GM12878 (cell line): ENCODE data around the gene TMEM253. TPM values are rescaled to one million over a fixed set of nuclear protein-coding genes. Genes with fewer than 3 reads are reported as not detected.

Experiments
- ATAC-seq: fragments of 200-7000 bp; cut with Tn5 transposase; 3 replicates; pipeline ENCODE4 v1.9.1; 2020; ENCODE audit warnings: mild to moderate bottlenecking, moderate library complexity
- BruUV-seq: library from RNA; stranded (reverse); fragments of 400-500 nt; replicated peaks from 2 replicates; lab custom pipeline; 2021; lab: Mats Ljungman, UMichigan
- CTCF ChIA-PET: fragments of 300-600 bp; sonication (Branson Sonifier 250); formaldehyde crosslinking; extraction: SDS; loops from one replicate; lab custom pipeline; 2021; ENCODE audit warnings: inconsistent platforms; lab: Yijun Ruan, JAX
- POLR2A ChIA-PET: fragments of 350-600 bp; formaldehyde crosslinking; extraction: SDS; loops from one replicate; lab custom pipeline; 2021; ENCODE audit warnings: inconsistent platforms; lab: Charles Lee
- RAD21 ChIA-PET: fragments of 300-600 bp; sonication (Branson Sonifier 250); formaldehyde crosslinking; loops from one replicate; lab custom pipeline; 2023; ENCODE audit warnings: antibody characterized with exemption; ENCODE audit not compliant: unreplicated experiment; lab: Charles Lee
- SMC1A ChIA-PET: fragments of 300-600 bp; sonication (Branson Sonifier 250); formaldehyde crosslinking; loops from one replicate; lab custom pipeline; 2023; ENCODE audit not compliant: unreplicated experiment, uncharacterized antibody; lab: Charles Lee
- DNase-seq: peaks from one replicate; pipeline ENCODE4 v3.0.0-alpha.2; 2011; ENCODE audit warnings: low read depth, low spot score
- FAIRE-seq: peaks from 3 replicates; lab custom pipeline; 2011; peaks lifted over from hg19 to GRCh38; lab: Jason Lieb, UNC
- H2AFZ ChIP-seq: 2 replicates; pipeline ENCODE4 v1.6.0; 2011; ENCODE audit warnings: low read depth, low read length, control low read depth; ENCODE audit not compliant: control insufficient read depth
- H3K27ac ChIP-seq: 2 replicates; pipeline ENCODE4 v1.5.1; 2011; ENCODE audit warnings: control low read depth; ENCODE audit not compliant: control insufficient read depth, insufficient read depth
- H3K27me3 ChIP-seq, 2 experiments: replicated peaks in 1 of 2; 2 replicates each; pipeline versions ENCODE4 v1.6.0 to v1.6.1; 2011; ENCODE audit warnings: low read length in 1 of 2; ENCODE audit not compliant: control insufficient read depth in 2 of 2, insufficient read depth in 2 of 2
- H3K36me3 ChIP-seq, 2 experiments: 2 replicates each; pipeline ENCODE4 v1.5.1; 2011; ENCODE audit warnings: low read length in 1 of 2; ENCODE audit not compliant: control insufficient read depth in 2 of 2, insufficient read depth in 2 of 2
- H3K4me1 ChIP-seq: 2 replicates; pipeline ENCODE4 v1.6.1; 2011; ENCODE audit warnings: mild to moderate bottlenecking, low read length, moderate library complexity, mixed read lengths; ENCODE audit not compliant: control insufficient read depth, insufficient read depth
- H3K4me2 ChIP-seq: 2 replicates; pipeline ENCODE4 v1.6.0; 2011; ENCODE audit warnings: control low read depth; ENCODE audit not compliant: control insufficient read depth, insufficient read depth
- H3K4me3 ChIP-seq: fragments of 200-600 bp; sonication (generic); 2 replicates; pipeline ENCODE4 v1.5.1; 2016
- H3K79me2 ChIP-seq: 2 replicates; pipeline ENCODE4 v1.6.0; 2011; ENCODE audit warnings: low read length; ENCODE audit not compliant: control insufficient read depth, insufficient read depth
- H3K9ac ChIP-seq: 2 replicates; pipeline ENCODE4 v1.8.0; 2011; ENCODE audit warnings: low read length, control low read depth, mixed read lengths; ENCODE audit not compliant: control insufficient read depth, insufficient read depth
- H3K9me3 ChIP-seq: replicated peaks from 3 replicates; pipeline ENCODE4 v1.5.1; 2011; ENCODE audit warnings: mild to moderate bottlenecking, low read length; ENCODE audit not compliant: control insufficient read depth, insufficient read depth
- H4K20me1 ChIP-seq: 2 replicates; pipeline ENCODE4 v1.6.0; 2011; ENCODE audit not compliant: control insufficient read depth, insufficient read depth
- CBX3 ChIP-seq: fragments of 200-600 bp; sonication (generic); IDR thresholded peaks from 2 replicates; pipeline ENCODE4 v1.6.1; 2016; ENCODE audit warnings: low read depth, borderline replicate concordance
- GABPA ChIP-seq: IDR thresholded peaks from 2 replicates; pipeline ENCODE4 v1.6.1; 2014; ENCODE audit warnings: antibody characterized with exemption, low read depth, mild to moderate bottlenecking, inconsistent platforms
- HCFC1 ChIP-seq: fragments of 150-350 bp; IDR thresholded peaks from 2 replicates; pipeline ENCODE4 v1.6.1; 2014; ENCODE audit warnings: low read length
- JUNB ChIP-seq: IDR thresholded peaks from 2 replicates; pipeline ENCODE4 v1.6.1; 2016; ENCODE audit warnings: antibody characterized with exemption, mild to moderate bottlenecking
- LARP7 ChIP-seq: fragments of 450-650 bp; IDR thresholded peaks from 2 replicates; pipeline ENCODE4 v1.6.1; 2017; ENCODE audit warnings: mild to moderate bottlenecking
- POLR2A ChIP-seq: IDR thresholded peaks from 2 replicates; pipeline ENCODE4 v1.6.1; 2011; ENCODE audit warnings: low read depth, mild to moderate bottlenecking, low read length
- RAD51 ChIP-seq: fragments of 450-650 bp; IDR thresholded peaks from 2 replicates; pipeline ENCODE4 v1.6.1; 2016; ENCODE audit warnings: moderate library complexity, mild to moderate bottlenecking, inconsistent platforms
- ZNF384 ChIP-seq: IDR thresholded peaks from 2 replicates; pipeline ENCODE4 v1.6.1; 2012; ENCODE audit warnings: low read depth, mild to moderate bottlenecking, low read length, improper control_type of control experiment, borderline replicate concordance
- WGBS: methylation state at CpG from one replicate; pipeline ENCODE4 v1.1.6; 2016; ENCODE audit warnings: low lambda C conversion rate; ENCODE audit not compliant: insufficient replicate concordance, insufficient coverage; ENCODE audit errors: missing lambda C conversion rate; 5-methylcytosine and 5-hydroxymethylcytosine counted together
- in situ Hi-C: fragments of 300-500 bp; cut with MboI; formaldehyde crosslinking; loops from 9 replicates; pipeline ENCODE4 v1.14.3; 2018; ENCODE audit warnings: mixed read lengths
- intact Hi-C: fragments of 100-400 bp; cut with micrococcal nuclease; formaldehyde crosslinking; loops from one replicate; pipeline ENCODE4 v1.14.2; 2022; ENCODE audit not compliant: unreplicated experiment
- polyA plus RNA-seq, 11 experiments: library from polyadenylated mRNA; depleted of rRNA in 4 of 11; unstranded in 6 of 11; stranded (reverse) in 5 of 11; fragments of >200 nt; fragmentation: Nextera tagmentation in 4 of 11; fragmentation: Illumina TruSeq in 1 of 11; extraction: Ambion mirVana in 4 of 11; extraction: Trizol in 1 of 11; gene quantifications; 1 replicate in 1 of 11; 2 replicates in 10 of 11; pipeline versions ENCODE4 v1.2.1 to v1.2.3, GENCODE V29; 2011 to 2016; ENCODE audit warnings: inconsistent platforms in 2 of 11, missing spikeins in 2 of 11, low read depth in 1 of 11
- small RNA-seq: library from RNA; depleted of rRNA; stranded (forward); fragments of <200 nt; gene quantifications from one replicate; pipeline ENCODE3, GENCODE V24; 2014
- total RNA-seq, 4 experiments: library from RNA; depleted of rRNA in 3 of 4; stranded (reverse); fragments of >200 nt in 3 of 4; fragmentation: Illumina TruSeq in 1 of 4; extraction: Trizol in 1 of 4; gene quantifications; 2 replicates each; pipeline versions ENCODE4 v1.2.1 to v1.2.3, GENCODE V29; 2013 to 2021

The TMEM253 gene
- total and polyA plus RNA-seq, 10 of the 15 experiments (the other 5 are each of a cell fraction or from before 2014, with no cell fraction given) = 0.11 to 0.48 TPM; not detected in 8

GRCh38 chr14:21149641-21150367 lies 48.9 kb downstream of the TMEM253 start:
- in situ Hi-C loops (no loop called here), intact Hi-C loops (no loop called here)
- DNase-seq = no peak
- Histone ChIP-seq H3K9me3 (no peaks in the 10 kb centered on the region; the same call in 1 of the 3 replicates), H3K36me3 (no peaks in the 10 kb centered on the region), H3K79me2 (no peaks in the 10 kb centered on the region), H3K4me2 (no peak overlapping the region), H3K27me3 (no peaks in the 10 kb centered on the region), H2AFZ (no peak overlapping the region), H4K20me1 (no peaks in the 10 kb centered on the region), H3K9ac (no peak overlapping the region), H3K4me1 (no peaks in the 10 kb centered on the region), H3K27ac (no peak overlapping the region), H3K4me3 (no peak overlapping the region)
- FAIRE-seq = no peak
- 20% methylated on average over 4 of the region's 4 CpGs for whole genome bisulfite sequencing
- ATAC-seq = no peak
- no TSS peak for BruUV-seq
- ChIA-PET POLR2A (no interaction called here), SMC1A (interaction anchor here (0.9 kb wide), 1 partner anchor 14 kb away, joined by 3 read pairs; no protein-coding TSS in a partner anchor), RAD21 (no interaction called here), CTCF (no interaction called here)
- TF ChIP-seq POLR2A (no peak), RAD51 (no peak), HCFC1 (no peak), CBX3 (no peak), ZNF384 (no peak), GABPA (no peak), JUNB (no peak), LARP7 (no peak)

Small RNA genes lying within 50 kb of the gene (small RNA-seq; reads per million reads assigned to genes)
- not detected for gene RNU6-252P

Other genes with a start within 250 kb of the TMEM253 start
Only the 7 nearest of the 14 such genes appear.
- gene TPPP2, start 70.8 kb upstream of the TMEM253 start, total RNA-seq (2014; rRNA removed) = not detected in 2 replicates
- gene TPPP2, start 70.8 kb upstream of the TMEM253 start, total RNA-seq (2014; rRNA removed; fragmentation: Illumina TruSeq; extraction: Trizol) = not detected in 2 replicates
- gene TPPP2, start 70.8 kb upstream of the TMEM253 start, total RNA-seq (2021) = not detected in 2 replicates
- gene TPPP2, start 70.8 kb upstream of the TMEM253 start, polyA plus RNA-seq (2011; rRNA removed) = not detected in 2 replicates
- gene TPPP2, start 70.8 kb upstream of the TMEM253 start, polyA plus RNA-seq (2014; fragmentation: Illumina TruSeq; extraction: Trizol) = not detected in 2 replicates
- not detected for gene TPPP2, start 70.8 kb upstream of the TMEM253 start, polyA plus RNA-seq (2014; fragmentation: Nextera tagmentation; extraction: Ambion mirVana)
- gene TPPP2, start 70.8 kb upstream of the TMEM253 start, polyA plus RNA-seq (2014; rRNA removed) = not detected in 2 replicates
- not detected for gene TPPP2, start 70.8 kb upstream of the TMEM253 start, polyA plus RNA-seq (2016; fragmentation: Nextera tagmentation; extraction: Ambion mirVana)
- not detected in 2 replicates for gene RNASE13, start 66.3 kb upstream of the TMEM253 start, total RNA-seq (2014; rRNA removed)
- gene RNASE13, start 66.3 kb upstream of the TMEM253 start, total RNA-seq (2014; rRNA removed; fragmentation: Illumina TruSeq; extraction: Trizol) = not detected in 2 replicates
- not detected in 2 replicates for gene RNASE13, start 66.3 kb upstream of the TMEM253 start, total RNA-seq (2021)
- gene RNASE13, start 66.3 kb upstream of the TMEM253 start, polyA plus RNA-seq (2011; rRNA removed) = not detected in 2 replicates
- not detected in 2 replicates for gene RNASE13, start 66.3 kb upstream of the TMEM253 start, polyA plus RNA-seq (2014; fragmentation: Illumina TruSeq; extraction: Trizol)
- gene RNASE13, start 66.3 kb upstream of the TMEM253 start, polyA plus RNA-seq (2014; fragmentation: Nextera tagmentation; extraction: Ambion mirVana) = not detected
- gene RNASE13, start 66.3 kb upstream of the TMEM253 start, polyA plus RNA-seq (2014; rRNA removed) = not detected in 2 replicates
- gene RNASE13, start 66.3 kb upstream of the TMEM253 start, polyA plus RNA-seq (2016; fragmentation: Nextera tagmentation; extraction: Ambion mirVana) = not detected
- gene RNASE7, start 58.7 kb upstream of the TMEM253 start, total RNA-seq (2014; rRNA removed) = not detected in 2 replicates
- not detected in 2 replicates for gene RNASE7, start 58.7 kb upstream of the TMEM253 start, total RNA-seq (2014; rRNA removed; fragmentation: Illumina TruSeq; extraction: Trizol)
- not detected in 2 replicates for gene RNASE7, start 58.7 kb upstream of the TMEM253 start, total RNA-seq (2021)
- gene RNASE7, start 58.7 kb upstream of the TMEM253 start, polyA plus RNA-seq (2011; rRNA removed) = not detected in 2 replicates
- not detected in 2 replicates for gene RNASE7, start 58.7 kb upstream of the TMEM253 start, polyA plus RNA-seq (2014; fragmentation: Illumina TruSeq; extraction: Trizol)
- not detected for gene RNASE7, start 58.7 kb upstream of the TMEM253 start, polyA plus RNA-seq (2014; fragmentation: Nextera tagmentation; extraction: Ambion mirVana)
- gene RNASE7, start 58.7 kb upstream of the TMEM253 start, polyA plus RNA-seq (2014; rRNA removed) = not detected in 2 replicates
- gene RNASE7, start 58.7 kb upstream of the TMEM253 start, polyA plus RNA-seq (2016; fragmentation: Nextera tagmentation; extraction: Ambion mirVana) = not detected
- gene RNASE8, start 43.2 kb upstream of the TMEM253 start, total RNA-seq (2014; rRNA removed) = not detected in 2 replicates
- gene RNASE8, start 43.2 kb upstream of the TMEM253 start, total RNA-seq (2014; rRNA removed; fragmentation: Illumina TruSeq; extraction: Trizol) = not detected in 2 replicates
- not detected in 2 replicates for gene RNASE8, start 43.2 kb upstream of the TMEM253 start, total RNA-seq (2021)
- not detected in 2 replicates for gene RNASE8, start 43.2 kb upstream of the TMEM253 start, polyA plus RNA-seq (2011; rRNA removed)
- gene RNASE8, start 43.2 kb upstream of the TMEM253 start, polyA plus RNA-seq (2014; fragmentation: Illumina TruSeq; extraction: Trizol) = not detected in 2 replicates
- gene RNASE8, start 43.2 kb upstream of the TMEM253 start, polyA plus RNA-seq (2014; fragmentation: Nextera tagmentation; extraction: Ambion mirVana) = not detected
- not detected in 2 replicates for gene RNASE8, start 43.2 kb upstream of the TMEM253 start, polyA plus RNA-seq (2014; rRNA removed)
- not detected for gene RNASE8, start 43.2 kb upstream of the TMEM253 start, polyA plus RNA-seq (2016; fragmentation: Nextera tagmentation; extraction: Ambion mirVana)
- gene ARHGEF40, start 30.8 kb upstream of the TMEM253 start, total RNA-seq (2014; rRNA removed) = 0.05 and 0.06 TPM in 2 replicates
- 0.04 TPM in 1 of 2 replicates, not detected in the other for gene ARHGEF40, start 30.8 kb upstream of the TMEM253 start, total RNA-seq (2014; rRNA removed; fragmentation: Illumina TruSeq; extraction: Trizol)
- gene ARHGEF40, start 30.8 kb upstream of the TMEM253 start, total RNA-seq (2021) = 0.31 and 0.35 TPM in 2 replicates
- 0.12 and 0.26 TPM in 2 replicates for gene ARHGEF40, start 30.8 kb upstream of the TMEM253 start, polyA plus RNA-seq (2011; rRNA removed)
- gene ARHGEF40, start 30.8 kb upstream of the TMEM253 start, polyA plus RNA-seq (2014; fragmentation: Illumina TruSeq; extraction: Trizol) = 0.03 TPM in 1 of 2 replicates, not detected in the other
- gene ARHGEF40, start 30.8 kb upstream of the TMEM253 start, polyA plus RNA-seq (2014; fragmentation: Nextera tagmentation; extraction: Ambion mirVana) = not detected
- gene ARHGEF40, start 30.8 kb upstream of the TMEM253 start, polyA plus RNA-seq (2014; rRNA removed) = 0.03 and 0.04 TPM in 2 replicates
- gene ARHGEF40, start 30.8 kb upstream of the TMEM253 start, polyA plus RNA-seq (2016; fragmentation: Nextera tagmentation; extraction: Ambion mirVana) = under 1 TPM; 0.11 to 0.25 TPM
- gene ZNF219, start 2.4 kb upstream of the TMEM253 start, total RNA-seq (2014; rRNA removed) = 2.6 and 3.3 TPM in 2 replicates
- 1.4 and 1.5 TPM in 2 replicates for gene ZNF219, start 2.4 kb upstream of the TMEM253 start, total RNA-seq (2014; rRNA removed; fragmentation: Illumina TruSeq; extraction: Trizol)
- gene ZNF219, start 2.4 kb upstream of the TMEM253 start, total RNA-seq (2021) = 4.2 and 6.4 TPM in 2 replicates
- gene ZNF219, start 2.4 kb upstream of the TMEM253 start, polyA plus RNA-seq (2011; rRNA removed) = 1.6 and 2.2 TPM in 2 replicates
- gene ZNF219, start 2.4 kb upstream of the TMEM253 start, polyA plus RNA-seq (2014; fragmentation: Illumina TruSeq; extraction: Trizol) = 1.4 TPM in 1 of 2 replicates, not detected in the other
- gene ZNF219, start 2.4 kb upstream of the TMEM253 start, polyA plus RNA-seq (2014; fragmentation: Nextera tagmentation; extraction: Ambion mirVana) = under 1 TPM; 0.16 to 0.27 TPM
- 3.4 and 4.3 TPM in 2 replicates for gene ZNF219, start 2.4 kb upstream of the TMEM253 start, polyA plus RNA-seq (2014; rRNA removed)
- 1 to 10 TPM; 1.6 to 2.9 TPM for gene ZNF219, start 2.4 kb upstream of the TMEM253 start, polyA plus RNA-seq (2016; fragmentation: Nextera tagmentation; extraction: Ambion mirVana)
- gene OR5AU1, start 55.0 kb downstream of the TMEM253 start, total RNA-seq (2014; rRNA removed) = not detected in 2 replicates
- not detected in 2 replicates for gene OR5AU1, start 55.0 kb downstream of the TMEM253 start, total RNA-seq (2014; rRNA removed; fragmentation: Illumina TruSeq; extraction: Trizol)
- not detected in 2 replicates for gene OR5AU1, start 55.0 kb downstream of the TMEM253 start, total RNA-seq (2021)
- gene OR5AU1, start 55.0 kb downstream of the TMEM253 start, polyA plus RNA-seq (2011; rRNA removed) = not detected in 2 replicates
- not detected in 2 replicates for gene OR5AU1, start 55.0 kb downstream of the TMEM253 start, polyA plus RNA-seq (2014; fragmentation: Illumina TruSeq; extraction: Trizol)
- not detected for gene OR5AU1, start 55.0 kb downstream of the TMEM253 start, polyA plus RNA-seq (2014; fragmentation: Nextera tagmentation; extraction: Ambion mirVana)
- not detected in 2 replicates for gene OR5AU1, start 55.0 kb downstream of the TMEM253 start, polyA plus RNA-seq (2014; rRNA removed)
- gene OR5AU1, start 55.0 kb downstream of the TMEM253 start, polyA plus RNA-seq (2016; fragmentation: Nextera tagmentation; extraction: Ambion mirVana) = not detected